ENCODE results near the gene KCTD21.
A peak's percentile ranks its signal among the peaks of the same experiment; 100 is the strongest.
"Not testable (repeated sequence)": the region's sequence is repeated elsewhere in the genome, so short reads cannot be mapped to it uniquely, and the experiment has no call there.

KCTD21 gene

GRCh38 chr11:78188286-78189173 is at the start of gene KCTD21, which contains the start of gene USP35:
TSS of gene KCTD21 (minus strand) at chr11:78188626. CDS start at chr11:78174554, 14,072 bp downstream.
TSS of gene USP35 (plus strand) at chr11:78188919. CDS start at chr11:78196246, 7,327 bp downstream.
- Histone ChIP-seq H3K4me1 (ENCODE audit: insufficient read depth, insufficient read length) (peaks cover 4% of the 10 kb centered on the region), H3K9ac (ENCODE audit: insufficient read length, low read depth) (peak within 1 kb of the TSS; percentile 72), H3K27me3 (ENCODE audit: insufficient read depth, insufficient read length) (no peaks in the 10 kb centered on the region), H3K4me3 (ENCODE audit: insufficient read length, low read depth) (peak within 1 kb of the TSS; percentile 75), H3K9me3 (ENCODE audit: insufficient read depth, low read length) (no peaks in the 10 kb centered on the region), H3K36me3 (ENCODE audit: insufficient read depth, insufficient read length, low read length) (no peaks in the 10 kb centered on the region)
- no peak for TF ChIP-seq YY1 (IDR thresholded peaks at IDR 0.05; ENCODE audit: insufficient read depth, insufficient read length)
- no peak for TF ChIP-seq ZNF274 (IDR thresholded peaks at IDR 0.05; ENCODE audit: low read depth, low read length)
- no peak for TF ChIP-seq SUZ12 (IDR thresholded peaks at IDR 0.05; ENCODE audit: extremely low read depth, insufficient read depth, insufficient read length)
- peak; percentile 91 for DNase-seq (ENCODE audit: low read depth, low spot score)

GRCh38 chr11:78237293-78238046 is 49.0 kb upstream of the KCTD21 start:
- H3K4me3 ChIP-seq (ENCODE audit: insufficient read length, low read depth): no peak overlapping the region
- no peaks in the 10 kb centered on the region for H3K9me3 ChIP-seq (ENCODE audit: insufficient read depth, low read length)
- no peaks in the 10 kb centered on the region for H3K36me3 ChIP-seq (ENCODE audit: insufficient read depth, insufficient read length, low read length)

GRCh38 chr11:78234006-78234405 is 45.6 kb upstream of the KCTD21 start:
- Histone ChIP-seq H3K9me3 (ENCODE audit: insufficient read depth, low read length) (no peaks in the 10 kb centered on the region), H3K9ac (ENCODE audit: insufficient read length, low read depth) (no peak overlapping the region)
- TF ChIP-seq ZNF274 (IDR thresholded peaks at IDR 0.05; ENCODE audit: low read depth, low read length): no peak
- TF ChIP-seq YY1 (IDR thresholded peaks at IDR 0.05; ENCODE audit: insufficient read depth, insufficient read length): no peak
- no peak for TF ChIP-seq SUZ12 (IDR thresholded peaks at IDR 0.05; ENCODE audit: extremely low read depth, insufficient read depth, insufficient read length)

More at GRCh38 chr11:78237293-78238046, 49.0 kb upstream of the KCTD21 start:
- TF ChIP-seq YY1 (IDR thresholded peaks at IDR 0.05; ENCODE audit: insufficient read depth, insufficient read length) (no peak), ZNF274 (IDR thresholded peaks at IDR 0.05; ENCODE audit: low read depth, low read length) (no peak), SUZ12 (IDR thresholded peaks at IDR 0.05; ENCODE audit: extremely low read depth, insufficient read depth, insufficient read length) (no peak)
- Histone ChIP-seq H3K4me1 (ENCODE audit: insufficient read depth, insufficient read length) (no peaks in the 10 kb centered on the region), H3K9ac (ENCODE audit: insufficient read length, low read depth) (no peak overlapping the region), H3K27me3 (ENCODE audit: insufficient read depth, insufficient read length) (no peaks in the 10 kb centered on the region)
- no peak for DNase-seq (ENCODE audit: low read depth, low spot score)

DNA sequence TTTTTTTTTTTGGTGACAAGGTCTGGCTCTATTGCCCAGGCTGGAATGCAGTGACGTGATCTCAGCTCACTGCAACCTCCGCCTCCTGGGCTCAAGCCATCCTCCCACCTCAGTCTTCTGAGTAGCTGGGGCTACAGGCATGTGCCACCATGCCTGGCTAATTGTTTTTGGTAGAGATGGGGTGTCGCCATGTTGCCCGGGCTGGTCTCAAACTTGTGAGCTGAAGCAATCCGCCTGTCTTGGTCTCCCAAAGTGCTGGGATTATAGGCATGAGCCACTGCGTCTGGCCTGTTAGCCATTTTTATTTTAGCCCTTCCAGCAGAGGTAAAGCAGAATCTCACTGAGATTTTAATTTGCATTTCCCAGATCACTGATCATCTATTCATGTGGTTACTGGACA is 44.6 kb upstream of the KCTD21 start:
- H3K9ac ChIP-seq (ENCODE audit: insufficient read length, low read depth); H3K4me1 ChIP-seq (ENCODE audit: insufficient read depth, insufficient read length); DNase-seq (ENCODE audit: low read depth, low spot score); H3K9me3 ChIP-seq (ENCODE audit: insufficient read depth, low read length); H3K4me3 ChIP-seq (ENCODE audit: insufficient read length, low read depth); H3K27me3 ChIP-seq (ENCODE audit: insufficient read depth, insufficient read length); H3K36me3 ChIP-seq (ENCODE audit: insufficient read depth, insufficient read length, low read length): not testable (repeated sequence)

More at GRCh38 chr11:78234006-78234405, 45.6 kb upstream of the KCTD21 start:
- no peak for DNase-seq (ENCODE audit: low read depth, low spot score)
- Histone ChIP-seq H3K36me3 (ENCODE audit: insufficient read depth, insufficient read length, low read length) (no peaks in the 10 kb centered on the region), H3K27me3 (ENCODE audit: insufficient read depth, insufficient read length) (no peaks in the 10 kb centered on the region), H3K4me3 (ENCODE audit: insufficient read length, low read depth) (no peak overlapping the region), H3K4me1 (ENCODE audit: insufficient read depth, insufficient read length) (no peaks in the 10 kb centered on the region)

GRCh38 chr11:78231962-78232501 is 43.6 kb upstream of the KCTD21 start:
- TF ChIP-seq ZNF274 (IDR thresholded peaks at IDR 0.05; ENCODE audit: low read depth, low read length) (no peak), SUZ12 (IDR thresholded peaks at IDR 0.05; ENCODE audit: extremely low read depth, insufficient read depth, insufficient read length) (no peak), YY1 (IDR thresholded peaks at IDR 0.05; ENCODE audit: insufficient read depth, insufficient read length) (no peak)
- Histone ChIP-seq H3K9me3 (ENCODE audit: insufficient read depth, low read length) (no peaks in the 10 kb centered on the region), H3K4me3 (ENCODE audit: insufficient read length, low read depth) (no peak overlapping the region), H3K4me1 (ENCODE audit: insufficient read depth, insufficient read length) (no peaks in the 10 kb centered on the region), H3K27me3 (ENCODE audit: insufficient read depth, insufficient read length) (no peaks in the 10 kb centered on the region), H3K9ac (ENCODE audit: insufficient read length, low read depth) (no peak overlapping the region), H3K36me3 (ENCODE audit: insufficient read depth, insufficient read length, low read length) (no peaks in the 10 kb centered on the region)
- DNase-seq (ENCODE audit: low read depth, low spot score): no peak

- TF ChIP-seq YY1 (IDR thresholded peaks at IDR 0.05; ENCODE audit: insufficient read depth, insufficient read length): no peak
- no peak for TF ChIP-seq ZNF274 (IDR thresholded peaks at IDR 0.05; ENCODE audit: low read depth, low read length)
- no peak for TF ChIP-seq SUZ12 (IDR thresholded peaks at IDR 0.05; ENCODE audit: extremely low read depth, insufficient read depth, insufficient read length)
- DNase-seq (ENCODE audit: low read depth, low spot score): no peak
- Histone ChIP-seq H3K9me3 (ENCODE audit: insufficient read depth, low read length) (no peaks in the 10 kb centered on the region), H3K36me3 (ENCODE audit: insufficient read depth, insufficient read length, low read length) (peaks cover 6% of the 10 kb centered on the region), H3K4me1 (ENCODE audit: insufficient read depth, insufficient read length) (no peaks in the 10 kb centered on the region), H3K27me3 (ENCODE audit: insufficient read depth, insufficient read length) (no peaks in the 10 kb centered on the region), H3K4me3 (ENCODE audit: insufficient read length, low read depth) (no peak overlapping the region), H3K9ac (ENCODE audit: insufficient read length, low read depth) (no peak overlapping the region)
Measured at GRCh38 chr11:78230161-78230877, 41.9 kb upstream of the KCTD21 start.
